Thoracic aorta (tissue), 2 donors: ENCODE data around the gene KLHL11. TPM values are rescaled to one million over a fixed set of nuclear protein-coding genes. Genes with fewer than 3 reads are reported as not detected.

Source experiments
- ATAC-seq: fragments of 150-250 bp; one replicate; pipeline ENCODE4 v1.8.0; 2017; ENCODE audit warnings: low read depth; ENCODE audit not compliant: insufficient number of reproducible peaks, low FRiP score
- DNase-seq: peaks from one replicate; pipeline ENCODE4 v3.0.0-alpha.2; 2020; ENCODE audit warnings: low spot score
- H3K27ac ChIP-seq, 2 donors: fragments of 200-600 bp; sonication (generic); 1 replicate in 1 of 2; 2 replicates in 1 of 2; pipeline ENCODE4 v1.5.1; 2016; ENCODE audit warnings: mild to moderate bottlenecking in 2 of 2, moderate library complexity in 2 of 2
- H3K27me3 ChIP-seq: fragments of 200-600 bp; sonication (generic); replicated peaks from 2 replicates; pipeline ENCODE4 v1.6.0; 2016; ENCODE audit warnings: mild to moderate bottlenecking; ENCODE audit not compliant: insufficient read depth
- H3K36me3 ChIP-seq: fragments of 200-600 bp; sonication (generic); one replicate; pipeline ENCODE4 v1.5.1; 2016
- H3K4me1 ChIP-seq, 2 donors: fragments of 200-600 bp; sonication (generic); 1 replicate in 1 of 2; 2 replicates in 1 of 2; pipeline versions ENCODE4 v1.5.1 to v1.6.0; 2016; ENCODE audit warnings: low read depth in 2 of 2, mild to moderate bottlenecking in 1 of 2; ENCODE audit not compliant: control insufficient read depth in 1 of 2
- H3K4me3 ChIP-seq: fragments of 200-600 bp; sonication (generic); 2 replicates; pipeline ENCODE4 v1.5.1; 2016; ENCODE audit warnings: mild to moderate bottlenecking
- H3K9me3 ChIP-seq: fragments of 200-600 bp; sonication (generic); 2 replicates; pipeline ENCODE4 v1.5.1; 2016
- CTCF ChIP-seq: fragments of 200-600 bp; sonication (generic); IDR thresholded peaks from one replicate; pipeline ENCODE4 v1.5.1; 2019; ENCODE audit warnings: antibody characterized with exemption
- total RNA-seq, 2 donors: library from RNA; depleted of rRNA; stranded (reverse); fragments of >200 nt; gene quantifications; one replicate each; pipeline versions ENCODE4 v1.1.0 to v1.2.3, GENCODE V29; 2016

The KLHL11 gene
- total RNA-seq, 2 donors from 2014 or later: 22.6 to 28.6 TPM

- Histone ChIP-seq H3K4me3 (no peak overlapping the region), H3K36me3 (peaks cover 45% of the 10 kb centered on the region), H3K9me3 (no peaks in the 10 kb centered on the region), H3K27me3 (no peaks in the 10 kb centered on the region), H3K4me1 (peaks cover 6 to 13% of the 10 kb centered on the region in 2 donors), H3K27ac (no peak overlapping the region)
- ATAC-seq: no peak
- TF ChIP-seq CTCF: no peak
- no peak for DNase-seq
Measured at GRCh38 chr17:41912925-41913324, 47.7 kb upstream of the KLHL11 start.

GRCh38 chr17:41910701-41911391 is 45.6 kb upstream of the KLHL11 start:
- DNase-seq (no peak), ATAC-seq (no peak)
- Histone ChIP-seq H3K27ac (no peak overlapping the region), H3K4me3 (no peak overlapping the region), H3K36me3 (peaks cover 58% of the 10 kb centered on the region), H3K4me1 (no peaks in the 10 kb centered on the region), H3K9me3 (no peaks in the 10 kb centered on the region), H3K27me3 (no peaks in the 10 kb centered on the region)
- no peak for TF ChIP-seq CTCF

GRCh38 chr17:41909088-41909487 is 43.9 kb upstream of the KLHL11 start:
- H3K4me1 ChIP-seq: no peaks in the 10 kb centered on the region
- H3K27ac ChIP-seq: no peak overlapping the region
- no peak overlapping the region for H3K4me3 ChIP-seq
- H3K36me3 ChIP-seq: peaks cover 74% of the 10 kb centered on the region
- H3K9me3 ChIP-seq: no peaks in the 10 kb centered on the region
- ATAC-seq (no peak), DNase-seq (no peak)
- no peaks in the 10 kb centered on the region for H3K27me3 ChIP-seq
- TF ChIP-seq CTCF: no peak

- ATAC-seq (no peak), DNase-seq (no peak)
- TF ChIP-seq CTCF: no peak
- no peaks in the 10 kb centered on the region for H3K9me3 ChIP-seq
- H3K4me3 ChIP-seq: no peak overlapping the region
- H3K27ac ChIP-seq: no peak overlapping the region
- peaks cover 76% of the 10 kb centered on the region for H3K36me3 ChIP-seq
- H3K27me3 ChIP-seq: no peaks in the 10 kb centered on the region
- H3K4me1 ChIP-seq: no peaks in the 10 kb centered on the region
Measured at GRCh38 chr17:41907633-41908539, 42.7 kb upstream of the KLHL11 start.

GRCh38 chr17:41907185-41907556 is 41.9 kb upstream of the KLHL11 start:
- no peaks in the 10 kb centered on the region for H3K27me3 ChIP-seq
- H3K4me3 ChIP-seq: no peak overlapping the region
- H3K36me3 ChIP-seq: peaks cover 79% of the 10 kb centered on the region
- no peaks in the 10 kb centered on the region for H3K4me1 ChIP-seq
- no peak for TF ChIP-seq CTCF
- H3K9me3 ChIP-seq: no peaks in the 10 kb centered on the region
- ATAC-seq (no peak), DNase-seq (no peak)
- H3K27ac ChIP-seq: no peak overlapping the region
